Measurements from ENCODE around the gene DTD1. TPM values are rescaled to one million over a fixed set of nuclear protein-coding genes. Genes with fewer than 3 reads are reported as not detected.

DTD1 gene
- polyA plus RNA-seq, 1 of the 3 experiments (the other 2 are of a cell fraction): 81.1 TPM

DNA sequence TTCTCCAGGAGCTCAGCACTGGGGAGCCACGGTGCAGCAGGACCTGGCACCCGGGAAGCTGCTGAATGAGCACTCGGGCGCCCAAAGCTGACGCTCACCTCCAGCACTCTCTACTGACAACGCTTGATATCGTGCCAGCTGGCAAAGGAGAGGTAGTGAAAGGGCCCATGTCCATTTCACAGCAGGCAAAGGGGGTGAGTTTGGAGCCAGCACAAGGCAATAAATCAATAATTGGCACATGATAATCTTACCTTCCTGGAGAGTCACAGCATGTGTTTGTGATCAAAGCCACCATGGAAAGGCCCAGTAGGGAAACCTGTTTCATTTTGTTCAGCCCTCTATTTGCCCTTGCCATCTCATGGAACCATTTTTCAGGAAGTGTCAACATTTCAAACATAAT, 43.9 kb upstream of the DTD1 start:
- Histone ChIP-seq H3K27me3 (ENCODE audit: insufficient read depth) (no peaks in the 10 kb centered on the region), H4K20me1 (ENCODE audit: insufficient read depth) (no peaks in the 10 kb centered on the region), H3K4me1 (ENCODE audit: control insufficient read depth in 1 of 2, insufficient read depth in 2 of 2, low read depth in 1 of 2, low read length in 1 of 2) (no peaks in the 10 kb centered on the region), H3K9me2 (no peaks in the 10 kb centered on the region), H3K4me3 (ENCODE audit: low read depth in 2 of 2, low read length in 1 of 2) (no peak overlapping the region), H3K79me2 (ENCODE audit: insufficient read depth) (no peaks in the 10 kb centered on the region), H3K9me3 (no peaks in the 10 kb centered on the region), H3F3A (replicated peaks; ENCODE audit: insufficient read depth) (no peaks in the 10 kb centered on the region), H2AFZ (ENCODE audit: low read depth) (no peak overlapping the region), H3K4me2 (no peak overlapping the region), H3K36me3 (replicated peaks in 1 of 2; ENCODE audit: control insufficient read depth in 1 of 2, insufficient read depth in 2 of 2, low read length in 1 of 2) (peaks cover 16 to 62% of the 10 kb centered on the region in 2 experiments), H3K27ac (ENCODE audit: low read depth in 2 of 2, low read length in 1 of 2) (no peak overlapping the region), H3K9ac (no peak overlapping the region)
- POLR2A ChIA-PET: no interaction called here
- TF ChIP-seq EP300 (IDR thresholded peaks at IDR 0.05; ENCODE audit: borderline replicate concordance in 1 of 2, low read depth in 1 of 2, low read length in 1 of 2): no peak
- CTCF ChIA-PET: no interaction called here
- WGBS (ENCODE audit: low lambda C conversion rate): 93% methylated on average over 7 of the region's 7 CpGs
- DNase-seq: no peak

DNA sequence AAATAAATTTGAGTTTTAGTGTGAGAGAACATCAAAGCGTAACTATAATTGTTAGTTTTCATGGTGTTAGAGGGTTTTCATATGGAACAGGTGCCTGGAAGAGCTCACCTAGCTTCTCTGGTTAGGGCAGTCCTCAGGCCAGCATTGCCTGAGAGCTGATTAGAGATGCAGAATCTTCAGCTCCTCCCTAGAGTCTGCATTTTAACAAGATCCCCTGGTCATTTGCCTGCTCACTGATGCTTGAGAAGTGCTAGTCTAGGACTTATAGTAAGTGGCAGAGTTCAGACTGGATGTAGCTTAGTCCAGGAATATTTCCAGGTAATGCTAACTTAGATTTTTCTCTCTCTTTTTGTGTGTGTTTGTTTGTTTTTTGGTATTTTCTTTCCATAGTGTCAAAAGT, 42.3 kb upstream of the DTD1 start:
- 92% methylated on average over 1 of the region's 1 CpG for WGBS (ENCODE audit: low lambda C conversion rate)
- H2AFZ ChIP-seq (ENCODE audit: low read depth): no peak overlapping the region
- no peak for TF ChIP-seq CHD2 (IDR thresholded peaks at IDR 0.05; ENCODE audit: low read length, partially characterized antibody)
- no peak for TF ChIP-seq SIN3A (IDR thresholded peaks at IDR 0.05; ENCODE audit: borderline replicate concordance, low read depth, low read length)
- no peak for TF ChIP-seq FOSL2 (IDR thresholded peaks at IDR 0.05; ENCODE audit: borderline replicate concordance, low read depth)
- TF ChIP-seq MEF2A (IDR thresholded peaks at IDR 0.05; ENCODE audit: borderline replicate concordance, low read depth): no peak
- no peak for TF ChIP-seq TCF12 (IDR thresholded peaks at IDR 0.05)
- TF ChIP-seq FOXJ3 (CRISPR knock-in tag; IDR thresholded peaks at IDR 0.05): no peak
- no peak for TF ChIP-seq MXI1 (IDR thresholded peaks at IDR 0.05; ENCODE audit: low read depth, low read length)
- no peak for TF ChIP-seq FOXM1 (IDR thresholded peaks at IDR 0.05; ENCODE audit: low read depth)
- TF ChIP-seq, protein P1, sequence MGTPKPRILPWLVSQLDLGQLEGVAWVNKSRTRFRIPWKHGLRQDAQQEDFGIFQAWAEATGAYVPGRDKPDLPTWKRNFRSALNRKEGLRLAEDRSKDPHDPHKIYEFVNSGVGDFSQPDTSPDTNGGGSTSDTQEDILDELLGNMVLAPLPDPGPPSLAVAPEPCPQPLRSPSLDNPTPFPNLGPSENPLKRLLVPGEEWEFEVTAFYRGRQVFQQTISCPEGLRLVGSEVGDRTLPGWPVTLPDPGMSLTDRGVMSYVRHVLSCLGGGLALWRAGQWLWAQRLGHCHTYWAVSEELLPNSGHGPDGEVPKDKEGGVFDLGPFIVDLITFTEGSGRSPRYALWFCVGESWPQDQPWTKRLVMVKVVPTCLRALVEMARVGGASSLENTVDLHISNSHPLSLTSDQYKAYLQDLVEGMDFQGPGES (IDR thresholded peaks at IDR 0.05; ENCODE audit: low read depth, low read length): no peak
- ChIA-PET CTCF (no interaction called here), POLR2A (no interaction called here)
- no peaks in the 10 kb centered on the region for H3F3A ChIP-seq (replicated peaks; ENCODE audit: insufficient read depth)
- no peak overlapping the region for H3K27ac ChIP-seq (ENCODE audit: low read depth in 2 of 2, low read length in 1 of 2)
- peaks cover 29 to 67% of the 10 kb centered on the region in 2 experiments for H3K36me3 ChIP-seq (replicated peaks in 1 of 2; ENCODE audit: control insufficient read depth in 1 of 2, insufficient read depth in 2 of 2, low read length in 1 of 2)
- no peaks in the 10 kb centered on the region for H4K20me1 ChIP-seq (ENCODE audit: insufficient read depth)
- no peak for DNase-seq
- no peaks in the 10 kb centered on the region for H3K79me2 ChIP-seq (ENCODE audit: insufficient read depth)
- no peaks in the 10 kb centered on the region for H3K9me2 ChIP-seq
- H3K4me3 ChIP-seq (ENCODE audit: low read depth in 2 of 2, low read length in 1 of 2): no peak overlapping the region
- H3K4me1 ChIP-seq (ENCODE audit: control insufficient read depth in 1 of 2, insufficient read depth in 2 of 2, low read depth in 1 of 2, low read length in 1 of 2): no peaks in the 10 kb centered on the region
- no peaks in the 10 kb centered on the region for H3K27me3 ChIP-seq (ENCODE audit: insufficient read depth)
- no peak overlapping the region for H3K9ac ChIP-seq
- H3K9me3 ChIP-seq: no peaks in the 10 kb centered on the region
- no peak overlapping the region for H3K4me2 ChIP-seq

DNA sequence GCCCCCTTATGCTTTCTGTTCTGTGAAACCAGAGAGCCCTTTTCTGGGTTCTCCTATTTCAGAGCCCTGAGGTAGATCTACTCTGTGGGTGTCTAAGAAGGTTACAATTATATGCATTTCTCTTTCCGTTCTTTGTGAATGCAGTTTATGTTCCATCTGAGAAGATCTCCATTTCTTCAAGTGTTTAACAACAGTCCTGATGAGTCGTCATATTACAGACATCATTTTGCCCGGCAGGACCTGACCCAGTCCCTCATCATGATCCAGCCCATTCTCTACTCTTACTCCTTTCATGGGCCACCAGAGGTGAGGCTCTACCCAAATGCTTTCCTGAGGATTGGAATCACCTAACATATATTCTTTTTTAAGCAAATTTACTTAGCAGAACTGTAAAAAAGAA, 39.4 kb upstream of the DTD1 start:
- H3K36me3 ChIP-seq (replicated peaks in 1 of 2; ENCODE audit: control insufficient read depth in 1 of 2, insufficient read depth in 2 of 2, low read length in 1 of 2): peaks cover 33 to 72% of the 10 kb centered on the region in 2 experiments
- no peaks in the 10 kb centered on the region for H3K27me3 ChIP-seq (ENCODE audit: insufficient read depth)
- H3K4me3 ChIP-seq (ENCODE audit: low read depth in 2 of 2, low read length in 1 of 2): no peak overlapping the region
- no peaks in the 10 kb centered on the region for H3K9me3 ChIP-seq
- no peaks in the 10 kb centered on the region for H3F3A ChIP-seq (replicated peaks; ENCODE audit: insufficient read depth)
- ChIA-PET POLR2A (no interaction called here), CTCF (no interaction called here)
- no peaks in the 10 kb centered on the region for H3K4me1 ChIP-seq (ENCODE audit: control insufficient read depth in 1 of 2, insufficient read depth in 2 of 2, low read depth in 1 of 2, low read length in 1 of 2)
- H3K79me2 ChIP-seq (ENCODE audit: insufficient read depth): no peaks in the 10 kb centered on the region
- no peaks in the 10 kb centered on the region for H3K9me2 ChIP-seq
- H2AFZ ChIP-seq (ENCODE audit: low read depth): no peak overlapping the region
- 94% methylated on average over 3 of the region's 3 CpGs for WGBS (ENCODE audit: low lambda C conversion rate)
- H3K9ac ChIP-seq: no peak overlapping the region
- no peaks in the 10 kb centered on the region for H4K20me1 ChIP-seq (ENCODE audit: insufficient read depth)
- no peak for DNase-seq
- no peak overlapping the region for H3K4me2 ChIP-seq
- no peak overlapping the region for H3K27ac ChIP-seq (ENCODE audit: low read depth in 2 of 2, low read length in 1 of 2)
- TF ChIP-seq CHD2 (IDR thresholded peaks at IDR 0.05; ENCODE audit: low read length, partially characterized antibody): no peak
- TF ChIP-seq RCOR1 (IDR thresholded peaks at IDR 0.05; ENCODE audit: low read length): no peak
- TF ChIP-seq, protein P2, sequence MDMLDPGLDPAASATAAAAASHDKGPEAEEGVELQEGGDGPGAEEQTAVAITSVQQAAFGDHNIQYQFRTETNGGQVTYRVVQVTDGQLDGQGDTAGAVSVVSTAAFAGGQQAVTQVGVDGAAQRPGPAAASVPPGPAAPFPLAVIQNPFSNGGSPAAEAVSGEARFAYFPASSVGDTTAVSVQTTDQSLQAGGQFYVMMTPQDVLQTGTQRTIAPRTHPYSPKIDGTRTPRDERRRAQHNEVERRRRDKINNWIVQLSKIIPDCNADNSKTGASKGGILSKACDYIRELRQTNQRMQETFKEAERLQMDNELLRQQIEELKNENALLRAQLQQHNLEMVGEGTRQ (IDR thresholded peaks at IDR 0.05; ENCODE audit: borderline replicate concordance, low read depth, low read length): no peak
